H9 (cell line): ENCODE data around the gene PJA2. TPM values are rescaled to one million over a fixed set of nuclear protein-coding genes. Genes with fewer than 3 reads are reported as not detected.

Source experiments
- DNase-seq: peaks from one replicate; pipeline ENCODE4 v3.0.0-alpha.2; 2017
- H2AFZ ChIP-seq: one replicate; pipeline ENCODE4 v1.6.1; 2013; ENCODE audit warnings: mild to moderate bottlenecking, low read length, control low read depth, moderate library complexity
- H2AK5ac ChIP-seq: 2 replicates; pipeline ENCODE4 v1.6.1; 2013; ENCODE audit warnings: low read length, control low read depth, mixed read lengths; ENCODE audit not compliant: insufficient read length
- H2BK120ac ChIP-seq: one replicate; pipeline ENCODE4 v1.6.1; 2013; ENCODE audit warnings: low read depth, mild to moderate bottlenecking, low read length, control low read depth, inconsistent platforms; ENCODE audit not compliant: poor library complexity, severe bottlenecking
- H2BK12ac ChIP-seq: 2 replicates; pipeline ENCODE4 v1.6.1; 2013; ENCODE audit warnings: low read length, control low read depth, mixed read lengths, low read depth; ENCODE audit not compliant: insufficient read length
- H2BK15ac ChIP-seq: 2 replicates; pipeline ENCODE4 v1.6.1; 2013; ENCODE audit warnings: low read depth, low read length, control low read depth
- H2BK20ac ChIP-seq: one replicate; pipeline ENCODE4 v1.6.1; 2013; ENCODE audit warnings: low read depth, mild to moderate bottlenecking, low read length, control low read depth, inconsistent platforms; ENCODE audit not compliant: poor library complexity, severe bottlenecking
- H2BK5ac ChIP-seq: 2 replicates; pipeline ENCODE4 v1.6.1; 2013; ENCODE audit warnings: low read length, control low read depth, mixed read lengths; ENCODE audit not compliant: insufficient read length
- H3K14ac ChIP-seq: 2 replicates; pipeline ENCODE4 v1.6.1; 2013; ENCODE audit warnings: low read length, control low read depth; ENCODE audit not compliant: insufficient read depth
- H3K18ac ChIP-seq: 2 replicates; pipeline ENCODE4 v1.6.1; 2013; ENCODE audit warnings: low read depth, mild to moderate bottlenecking, mixed read lengths, low read length, control low read depth; ENCODE audit not compliant: insufficient read length
- H3K23ac ChIP-seq: 2 replicates; pipeline ENCODE4 v1.6.1; 2013; ENCODE audit warnings: low read length, control low read depth, mixed read lengths, low read depth; ENCODE audit not compliant: insufficient read length
- H3K23me2 ChIP-seq: 2 replicates; pipeline ENCODE4 v1.6.1; 2013; ENCODE audit warnings: low read depth, mild to moderate bottlenecking, mixed read lengths, low read length, control low read depth; ENCODE audit not compliant: insufficient read length, poor library complexity, severe bottlenecking
- H3K27ac ChIP-seq: 2 replicates; pipeline ENCODE4 v1.5.1; 2013; ENCODE audit warnings: low read length, control low read depth, mixed read lengths, low read depth; ENCODE audit not compliant: insufficient read length
- H3K27me3 ChIP-seq: 2 replicates; pipeline ENCODE4 v1.6.1; 2013; ENCODE audit warnings: low read length, control low read depth, inconsistent platforms; ENCODE audit not compliant: insufficient read depth
- H3K4ac ChIP-seq: 2 replicates; pipeline ENCODE4 v1.6.1; 2013; ENCODE audit warnings: low read depth, mild to moderate bottlenecking, control low read depth, inconsistent platforms, low read length, moderate library complexity
- H3K4me1 ChIP-seq: 2 replicates; pipeline ENCODE4 v1.6.1; 2013; ENCODE audit warnings: low read length, control low read depth, inconsistent platforms; ENCODE audit not compliant: insufficient read depth
- H3K4me2 ChIP-seq: 2 replicates; pipeline ENCODE4 v1.6.1; 2013; ENCODE audit warnings: low read length, control low read depth, mixed read lengths; ENCODE audit not compliant: insufficient read length, insufficient read depth
- H3K56ac ChIP-seq: 2 replicates; pipeline ENCODE4 v1.6.1; 2013; ENCODE audit warnings: low read depth, mild to moderate bottlenecking, mixed read lengths, low read length, control low read depth; ENCODE audit not compliant: insufficient read length
- H3K79me1 ChIP-seq: 2 replicates; pipeline ENCODE4 v1.6.1; 2013; ENCODE audit warnings: low read depth, mild to moderate bottlenecking, moderate library complexity, low read length, control low read depth, inconsistent platforms; ENCODE audit not compliant: insufficient read depth, poor library complexity, severe bottlenecking
- H3K79me2 ChIP-seq: 2 replicates; pipeline ENCODE4 v1.6.1; 2013; ENCODE audit warnings: low read length, control low read depth, inconsistent platforms; ENCODE audit not compliant: insufficient read depth
- H3K9ac ChIP-seq: 2 replicates; pipeline ENCODE4 v1.6.1; 2013; ENCODE audit warnings: low read length, control low read depth, mixed read lengths; ENCODE audit not compliant: insufficient read length; ENCODE audit errors: extremely low read depth
- H3K9me3 ChIP-seq: one replicate; pipeline ENCODE4 v1.6.1; 2013; ENCODE audit warnings: low read depth, low read length, inconsistent platforms; ENCODE audit not compliant: control insufficient read depth
- H3T11ph ChIP-seq: one replicate; pipeline ENCODE4 v1.6.1; 2013; ENCODE audit warnings: mild to moderate bottlenecking, low read length, control low read depth, inconsistent platforms
- H4K20me1 ChIP-seq: one replicate; pipeline ENCODE4 v1.6.1; 2013; ENCODE audit not compliant: control insufficient read depth, insufficient read length, insufficient read depth
- H4K5ac ChIP-seq: 2 replicates; pipeline ENCODE4 v1.6.1; 2013; ENCODE audit warnings: low read depth, mild to moderate bottlenecking, mixed read lengths, low read length, control low read depth; ENCODE audit not compliant: insufficient read length
- H4K8ac ChIP-seq: replicated peaks from 2 replicates; pipeline ENCODE4 v1.6.1; 2013; ENCODE audit warnings: low read length, control low read depth, mixed read lengths, low read depth; ENCODE audit not compliant: insufficient read length
- H4K91ac ChIP-seq: 2 replicates; pipeline ENCODE4 v1.6.1; 2013; ENCODE audit warnings: low read depth, mild to moderate bottlenecking, moderate library complexity, mixed read lengths, low read length, control low read depth; ENCODE audit not compliant: insufficient read length
- H3K27ac Mint-ChIP-seq, 3 experiments: 2 replicates in 2 of 3; 3 replicates in 1 of 3; pipeline ENCODE4 v1.8.0; 2020 to 2021; ENCODE audit warnings: mixed read lengths in 3 of 3, mild to moderate bottlenecking in 1 of 3, moderate library complexity in 1 of 3
- H3K27me3 Mint-ChIP-seq: 2 replicates; pipeline ENCODE4 v1.8.0; 2021; ENCODE audit warnings: low read depth, mild to moderate bottlenecking, moderate library complexity, mixed read lengths
- H3K36me3 Mint-ChIP-seq, 3 experiments: 2 replicates in 2 of 3; 3 replicates in 1 of 3; pipeline ENCODE4 v1.8.0; 2020 to 2021; ENCODE audit warnings: low read depth in 3 of 3, mixed read lengths in 3 of 3; ENCODE audit not compliant: insufficient read depth in 1 of 3
- H3K4me1 Mint-ChIP-seq, 2 experiments: 2 replicates each; pipeline ENCODE4 v1.8.0; 2020; ENCODE audit warnings: mixed read lengths in 2 of 2
- H3K4me3 Mint-ChIP-seq, 2 experiments: 2 replicates in 1 of 2; 3 replicates in 1 of 2; pipeline ENCODE4 v1.8.0; 2020 to 2021; ENCODE audit warnings: mild to moderate bottlenecking in 2 of 2, mixed read lengths in 2 of 2, moderate library complexity in 1 of 2
- H3K9me3 Mint-ChIP-seq, 2 experiments: 2 replicates in 1 of 2; 3 replicates in 1 of 2; pipeline ENCODE4 v1.8.0; 2020; ENCODE audit warnings: mild to moderate bottlenecking in 2 of 2, mixed read lengths in 2 of 2, moderate library complexity in 1 of 2
- CTCF ChIP-seq: fragments of 200-600 bp; sonication (generic); conservative IDR thresholded peaks from 3 replicates; pipeline ENCODE4 v1.8.0; 2021; ENCODE audit warnings: antibody characterized with exemption, mild to moderate bottlenecking
- WGBS: extraction: QIAGEN DNeasy Blood & Tissue Kit; methylation state at CpG from one replicate; pipeline ENCODE4 v1.1.7; 2013; ENCODE audit warnings: missing lambda C conversion rate, low lambda C conversion rate, mixed read lengths; ENCODE audit not compliant: insufficient read length; ENCODE audit errors: extremely low coverage; 5-methylcytosine and 5-hydroxymethylcytosine counted together
- total RNA-seq: library from RNA; stranded (reverse); gene quantifications from 2 replicates; pipeline ENCODE4 v1.2.1, GENCODE V29; 2021

The PJA2 gene
- total RNA-seq, 1 experiment from 2014 or later = 41.5 TPM

- no peak overlapping the region for H3K27ac ChIP-seq
- no peak for TF ChIP-seq CTCF
These were observed 21.4 kb downstream of the PJA2 start for GRCh38 chr5:109388407-109388806.

More at GRCh38 chr5:109388407-109388806, 21.4 kb downstream of the PJA2 start:
- Histone ChIP-seq H3K56ac (no peak overlapping the region), H3K79me1 (peaks cover 14% of the 10 kb centered on the region), H4K8ac (no peak overlapping the region), H3K9ac (no peak overlapping the region), H4K91ac (no peak overlapping the region), H2AK5ac (no peak overlapping the region), H2BK120ac (no peak overlapping the region), H3K79me2 (peaks cover 10% of the 10 kb centered on the region; the same call in 1 of the 2 replicates), H2BK15ac (no peak overlapping the region), H3K9me3 (no peaks in the 10 kb centered on the region), H3T11ph (no peak overlapping the region), H2BK20ac (no peak overlapping the region), H3K23ac (no peak overlapping the region), H2BK5ac (no peak overlapping the region), H3K4ac (no peak overlapping the region), H3K4me2 (no peak overlapping the region), H3K18ac (no peak overlapping the region), H3K23me2 (no peaks in the 10 kb centered on the region), H3K14ac (no peak overlapping the region), H2AFZ (no peak overlapping the region), H4K5ac (no peak overlapping the region), H3K27me3 (no peaks in the 10 kb centered on the region), H4K20me1 (no peaks in the 10 kb centered on the region), H3K4me1 (no peaks in the 10 kb centered on the region), H2BK12ac (no peak overlapping the region)
- Mint-ChIP-seq H3K27me3 (no peaks in the 10 kb centered on the region), H3K36me3 (no peaks in the 10 kb centered on the region; a peak in 2 of 7 replicates), H3K9me3 (no peaks in the 10 kb centered on the region), H3K27ac (peak overlapping the region in 1 of 3 experiments; percentile 14; a peak in 2 of 7 replicates), H3K4me3 (no peak overlapping the region), H3K4me1 (peaks cover 0 to 8% of the 10 kb centered on the region in 2 experiments; a peak in 2 of 4 replicates)
- DNase-seq = no peak
- WGBS = no CpG with 5 or more reads among the region's 2 CpGs
